SK-N-SH (cell line): ENCODE results near the gene SH2B3. TPM values are rescaled to one million over a fixed set of nuclear protein-coding genes. Genes with fewer than 3 reads are reported as not detected.

Experiments
- CTCF ChIA-PET: fragments of 300-600, 350-600 bp; formaldehyde crosslinking; extraction: SDS; loops from one replicate; lab custom pipeline; 2021; lab: Yijun Ruan, JAX
- POLR2A ChIA-PET: fragments of 350-600 bp; sonication (Branson Sonifier 250); formaldehyde crosslinking; extraction: SDS; loops from one replicate; lab custom pipeline; 2020; ENCODE audit warnings: antibody characterized with exemption, inconsistent platforms; lab: Yijun Ruan, JAX
- DNase-seq: peaks from one replicate; pipeline ENCODE4 v3.0.0; 2012
- H2AFZ ChIP-seq: fragments of 200-600 bp; sonication (generic); 2 replicates; pipeline ENCODE4 v1.8.1; 2016; ENCODE audit warnings: antibody characterized with exemption, mild to moderate bottlenecking, low read depth
- H3F3A ChIP-seq: fragments of 200-600 bp; sonication (generic); replicated peaks from 2 replicates; pipeline ENCODE3; 2016; ENCODE audit warnings: antibody characterized with exemption, mild to moderate bottlenecking; ENCODE audit not compliant: insufficient read depth
- H3K27ac ChIP-seq, 2 experiments: fragments of 200-500 bp in 1 of 2; fragments of 200-600 bp in 1 of 2; sonication (Bioruptor generic) in 1 of 2; sonication (generic), shearing (Covaris generic) in 1 of 2; 2 replicates each; pipeline versions ENCODE4 v1.5.1 to v1.6.1; 2014 to 2016; ENCODE audit warnings: low read depth in 2 of 2, inconsistent platforms in 1 of 2, low read length in 1 of 2, mild to moderate bottlenecking in 1 of 2, mixed read lengths in 1 of 2
- H3K27me3 ChIP-seq: fragments of 200-600 bp; sonication (generic), shearing (Covaris generic); 2 replicates; pipeline ENCODE4 v1.6.1; 2016; ENCODE audit warnings: mixed run types; ENCODE audit not compliant: insufficient read depth
- H3K36me3 ChIP-seq, 2 experiments: fragments of 200-500 bp in 1 of 2; fragments of 200-600 bp in 1 of 2; sonication (Bioruptor generic) in 1 of 2; sonication (generic) in 1 of 2; replicated peaks in 1 of 2; 2 replicates each; pipeline versions ENCODE3 to v1.5.1; 2014 to 2016; ENCODE audit warnings: low read length in 1 of 2, mild to moderate bottlenecking in 1 of 2; ENCODE audit not compliant: insufficient read depth in 2 of 2, control insufficient read depth in 1 of 2
- H3K4me1 ChIP-seq, 2 experiments: fragments of 200-500 bp in 1 of 2; fragments of 200-600 bp in 1 of 2; sonication (Bioruptor generic) in 1 of 2; sonication (generic), shearing (Covaris generic) in 1 of 2; 2 replicates each; pipeline versions ENCODE4 v1.5.1 to v1.6.1; 2014 to 2016; ENCODE audit warnings: low read depth in 1 of 2, low read length in 1 of 2, mixed run types in 1 of 2; ENCODE audit not compliant: insufficient read depth in 2 of 2, control insufficient read depth in 1 of 2
- H3K4me2 ChIP-seq: fragments of 200-600 bp; sonication (generic), shearing (Covaris generic); 2 replicates; pipeline ENCODE4 v1.6.1; 2017; ENCODE audit warnings: mixed run types
- H3K4me3 ChIP-seq, 2 experiments: fragments of 200-500 bp in 1 of 2; fragments of 200-600 bp in 1 of 2; sonication (Bioruptor generic) in 1 of 2; sonication (generic), shearing (Covaris generic) in 1 of 2; 2 replicates each; pipeline versions ENCODE4 v1.5.1 to v1.8.1; 2014 to 2016; ENCODE audit warnings: low read depth in 2 of 2, inconsistent platforms in 1 of 2, low read length in 1 of 2, mild to moderate bottlenecking in 1 of 2, mixed read lengths in 1 of 2, moderate library complexity in 1 of 2
- H3K79me2 ChIP-seq: fragments of 200-600 bp; sonication (generic); 2 replicates; pipeline ENCODE4 v1.8.1; 2017; ENCODE audit warnings: mild to moderate bottlenecking; ENCODE audit not compliant: insufficient read depth
- H3K9ac ChIP-seq: fragments of 200-600 bp; sonication (generic); 2 replicates; pipeline ENCODE4 v1.6.1; 2017; ENCODE audit warnings: mixed run types
- H3K9me2 ChIP-seq: fragments of 200-600 bp; sonication (generic); 2 replicates; pipeline ENCODE4 v1.6.1; 2017; ENCODE audit warnings: mixed run types
- H3K9me3 ChIP-seq: fragments of 200-600 bp; sonication (generic); 2 replicates; pipeline ENCODE4 v1.6.1; 2017; ENCODE audit warnings: mixed run types, mild to moderate bottlenecking, moderate library complexity
- H4K20me1 ChIP-seq: fragments of 200-600 bp; sonication (generic); 2 replicates; pipeline ENCODE4 v1.6.1; 2017; ENCODE audit warnings: mild to moderate bottlenecking, mixed run types; ENCODE audit not compliant: insufficient read depth
- CHD2 ChIP-seq: fragments of 150-350 bp; IDR thresholded peaks from 2 replicates; pipeline ENCODE4 v1.6.1; 2018; ENCODE audit warnings: low read length; ENCODE audit not compliant: partially characterized antibody
- ELF1 ChIP-seq: IDR thresholded peaks from 2 replicates; pipeline ENCODE4 v1.4.0; 2012
- EP300 ChIP-seq, 2 experiments: IDR thresholded peaks; 2 replicates each; pipeline versions ENCODE4 v1.4.0 to v1.6.1; 2012; ENCODE audit warnings: borderline replicate concordance in 1 of 2, low read depth in 1 of 2, low read length in 1 of 2
- FOXM1 ChIP-seq: IDR thresholded peaks from 2 replicates; pipeline ENCODE4 v1.4.0; 2012; ENCODE audit warnings: low read depth, mild to moderate bottlenecking
- GABPA ChIP-seq: IDR thresholded peaks from 2 replicates; pipeline ENCODE4 v1.4.0; 2012; ENCODE audit warnings: low read depth, mild to moderate bottlenecking
- JUND ChIP-seq: IDR thresholded peaks from 2 replicates; pipeline ENCODE4 v1.4.0; 2012
- MAX ChIP-seq: IDR thresholded peaks from 2 replicates; pipeline ENCODE4 v1.4.0; 2012; ENCODE audit warnings: low read depth
- MEF2A ChIP-seq: IDR thresholded peaks from 2 replicates; pipeline ENCODE4 v1.4.0; 2012; ENCODE audit warnings: low read depth, borderline replicate concordance
- MXI1 ChIP-seq: IDR thresholded peaks from 2 replicates; pipeline ENCODE4 v1.6.1; 2012; ENCODE audit warnings: mild to moderate bottlenecking, low read depth, low read length, improper control_type of control experiment
- NRF1 ChIP-seq: IDR thresholded peaks from 2 replicates; pipeline ENCODE4 v1.6.1; 2012; ENCODE audit warnings: low read depth, mild to moderate bottlenecking, low read length
- PBX3 ChIP-seq: IDR thresholded peaks from 2 replicates; pipeline ENCODE4; 2012
- RAD21 ChIP-seq: IDR thresholded peaks from 2 replicates; pipeline ENCODE4 v1.6.1; 2012; ENCODE audit warnings: mild to moderate bottlenecking, low read length
- RCOR1 ChIP-seq: fragments of 150-350 bp; IDR thresholded peaks from 2 replicates; pipeline ENCODE4 v1.6.1; 2017; ENCODE audit warnings: antibody characterized with exemption, low read length
- REST ChIP-seq: IDR thresholded peaks from 2 replicates; pipeline ENCODE4 v1.6.1; 2012; ENCODE audit warnings: mild to moderate bottlenecking, low read depth, low read length, moderate library complexity
- RXRA ChIP-seq: IDR thresholded peaks from 2 replicates; pipeline ENCODE4 v1.4.0; 2012; ENCODE audit warnings: low read depth, mild to moderate bottlenecking, borderline replicate concordance
- SMC3 ChIP-seq: IDR thresholded peaks from 2 replicates; pipeline ENCODE4 v1.6.1; 2012; ENCODE audit warnings: low read depth, low read length, improper control_type of control experiment
- TCF12 ChIP-seq: IDR thresholded peaks from 2 replicates; pipeline ENCODE4 v1.4.0; 2012
- TEAD4 ChIP-seq: IDR thresholded peaks from 2 replicates; pipeline ENCODE4 v1.4.0; 2012; ENCODE audit warnings: mild to moderate bottlenecking, borderline replicate concordance; ENCODE audit not compliant: insufficient read depth
- USF2 ChIP-seq: fragments of 150-350 bp; IDR thresholded peaks from 2 replicates; pipeline ENCODE4 v1.6.1; 2017; ENCODE audit warnings: antibody characterized with exemption, low read length, low read depth, borderline replicate concordance
- ZBTB33 ChIP-seq: IDR thresholded peaks from 2 replicates; pipeline ENCODE4 v1.4.0; 2012; ENCODE audit warnings: low read depth, borderline replicate concordance
- WGBS: methylation state at CpG from one replicate; pipeline ENCODE4 v1.1.6; 2017; ENCODE audit warnings: low lambda C conversion rate; 5-methylcytosine and 5-hydroxymethylcytosine counted together
- polyA plus RNA-seq, 3 experiments: library from polyadenylated mRNA; depleted of rRNA; stranded (reverse); fragments of >200 nt; gene quantifications; 2 replicates each; pipeline ENCODE4 v1.2.3, GENCODE V29; 2012

SH2B3 gene
- polyA plus RNA-seq, 1 of the 3 experiments (the other 2 are of a cell fraction): 15.6 TPM

- Histone ChIP-seq H4K20me1 (peaks cover 29% of the 10 kb centered on the region), H3K4me3 (no peak overlapping the region), H3F3A (peaks cover 72% of the 10 kb centered on the region), H2AFZ (no peak overlapping the region), H3K9me3 (no peaks in the 10 kb centered on the region), H3K4me1 (peaks cover 13 to 58% of the 10 kb centered on the region in 2 experiments; a peak in 3 of 4 replicates), H3K79me2 (peaks cover 11% of the 10 kb centered on the region; the same call in 1 of the 2 replicates), H3K9ac (no peak overlapping the region), H3K27me3 (no peaks in the 10 kb centered on the region), H3K9me2 (no peaks in the 10 kb centered on the region), H3K36me3 (peaks cover 46 to 89% of the 10 kb centered on the region in 2 experiments), H3K4me2 (no peak overlapping the region), H3K27ac (peak overlapping the region; percentile 36 to 38; a peak in 2 of 4 replicates)
- ChIA-PET CTCF (interaction anchor here (0.9 to 28.3 kb wide), 13 partner anchors 9 to 231 kb away, joined by 3 to 618 read pairs (median 9); partner anchors contain the start of gene SH2B3), POLR2A (no interaction called here)
- no peak for DNase-seq
- no peak for TF ChIP-seq CHD2
- no peak for TF ChIP-seq PBX3
- no peak for TF ChIP-seq EP300 (IDR thresholded peaks at IDR 0.05; ENCODE audit: borderline replicate concordance in 1 of 2, low read depth in 1 of 2, low read length in 1 of 2)
- TF ChIP-seq GABPA: no peak
- TF ChIP-seq RAD21: no peak
- no peak for TF ChIP-seq ZBTB33
- no peak for TF ChIP-seq JUND
- TF ChIP-seq NRF1: no peak
- no peak for TF ChIP-seq ELF1
- TF ChIP-seq RXRA: no peak
- TF ChIP-seq FOXM1: no peak
- TF ChIP-seq MEF2A: no peak
- TF ChIP-seq TCF12: no peak
- no peak for TF ChIP-seq RCOR1
- no peak for TF ChIP-seq MAX
- TF ChIP-seq USF2: no peak
- TF ChIP-seq SMC3: no peak
- no peak for TF ChIP-seq MXI1
- TF ChIP-seq TEAD4: no peak
- no peak for TF ChIP-seq REST
- 98% methylated on average over 4 of the region's 4 CpGs for WGBS
Observed at GRCh38 chr12:111450676-111451075, 45.0 kb downstream of the SH2B3 start.
